ENCODE data around the gene MAGI2. TPM values are rescaled to one million over a fixed set of nuclear protein-coding genes. Genes with fewer than 3 reads are reported as not detected.

Gene MAGI2
- total RNA-seq, 3 donors from 2014 or later (not counting 1 experiment from before 2014, with no cell fraction given): 0.09 to 0.48 (median 0.27) TPM

DNA sequence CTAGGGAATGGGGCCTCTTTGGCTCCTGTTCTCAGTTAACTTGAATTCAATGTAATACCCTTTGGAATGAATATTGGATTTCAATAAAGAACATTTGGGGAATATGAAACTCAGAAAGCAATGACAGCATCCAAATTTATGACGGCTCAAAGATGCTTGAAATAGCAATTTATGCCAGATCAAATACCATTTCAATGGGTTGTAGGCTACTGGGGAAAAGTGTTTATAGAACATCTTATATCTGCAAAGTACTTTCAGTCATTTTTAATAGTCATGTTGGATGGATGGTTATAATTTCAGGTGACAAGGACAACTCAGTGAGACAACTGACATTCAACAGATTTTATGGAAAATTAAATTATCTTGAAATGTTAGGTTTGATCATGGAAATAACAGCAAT is 882.2 kb downstream of the MAGI2 start:
- no peak overlapping the region for H3K27ac Mint-ChIP-seq
- intact Hi-C loops (cut with micrococcal nuclease): no loop called here
- H3K9me3 Mint-ChIP-seq: no peaks in the 10 kb centered on the region
- Histone ChIP-seq H3K9me3 (ENCODE audit: control insufficient read depth, insufficient read depth, low read length) (no peaks in the 10 kb centered on the region), H3K27ac (ENCODE audit: low read length) (no peak overlapping the region), H3K4me1 (ENCODE audit: control insufficient read depth, insufficient read depth, low read length) (no peaks in the 10 kb centered on the region), H3K4me3 (ENCODE audit: low read length) (no peak overlapping the region), H3K27me3 (ENCODE audit: control insufficient read depth, insufficient read depth, low read length) (no peaks in the 10 kb centered on the region), H3K36me3 (ENCODE audit: control insufficient read depth, insufficient read depth, low read length) (no peaks in the 10 kb centered on the region)
- TF ChIP-seq, protein P1, sequence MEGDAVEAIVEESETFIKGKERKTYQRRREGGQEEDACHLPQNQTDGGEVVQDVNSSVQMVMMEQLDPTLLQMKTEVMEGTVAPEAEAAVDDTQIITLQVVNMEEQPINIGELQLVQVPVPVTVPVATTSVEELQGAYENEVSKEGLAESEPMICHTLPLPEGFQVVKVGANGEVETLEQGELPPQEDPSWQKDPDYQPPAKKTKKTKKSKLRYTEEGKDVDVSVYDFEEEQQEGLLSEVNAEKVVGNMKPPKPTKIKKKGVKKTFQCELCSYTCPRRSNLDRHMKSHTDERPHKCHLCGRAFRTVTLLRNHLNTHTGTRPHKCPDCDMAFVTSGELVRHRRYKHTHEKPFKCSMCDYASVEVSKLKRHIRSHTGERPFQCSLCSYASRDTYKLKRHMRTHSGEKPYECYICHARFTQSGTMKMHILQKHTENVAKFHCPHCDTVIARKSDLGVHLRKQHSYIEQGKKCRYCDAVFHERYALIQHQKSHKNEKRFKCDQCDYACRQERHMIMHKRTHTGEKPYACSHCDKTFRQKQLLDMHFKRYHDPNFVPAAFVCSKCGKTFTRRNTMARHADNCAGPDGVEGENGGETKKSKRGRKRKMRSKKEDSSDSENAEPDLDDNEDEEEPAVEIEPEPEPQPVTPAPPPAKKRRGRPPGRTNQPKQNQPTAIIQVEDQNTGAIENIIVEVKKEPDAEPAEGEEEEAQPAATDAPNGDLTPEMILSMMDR (IDR thresholded peaks at IDR 0.05): no peak
- no peaks in the 10 kb centered on the region for H3K36me3 Mint-ChIP-seq
- no peaks in the 10 kb centered on the region for H3K4me1 Mint-ChIP-seq
- 100% methylated on average over 1 of the region's 1 CpG for WGBS (ENCODE audit: insufficient coverage)
- no peaks in the 10 kb centered on the region for H3K27me3 Mint-ChIP-seq (ENCODE audit: low read depth in 2 of 2)
- ATAC-seq (no peak), DNase-seq (no peak)
- no peak overlapping the region for H3K4me3 Mint-ChIP-seq

DNA sequence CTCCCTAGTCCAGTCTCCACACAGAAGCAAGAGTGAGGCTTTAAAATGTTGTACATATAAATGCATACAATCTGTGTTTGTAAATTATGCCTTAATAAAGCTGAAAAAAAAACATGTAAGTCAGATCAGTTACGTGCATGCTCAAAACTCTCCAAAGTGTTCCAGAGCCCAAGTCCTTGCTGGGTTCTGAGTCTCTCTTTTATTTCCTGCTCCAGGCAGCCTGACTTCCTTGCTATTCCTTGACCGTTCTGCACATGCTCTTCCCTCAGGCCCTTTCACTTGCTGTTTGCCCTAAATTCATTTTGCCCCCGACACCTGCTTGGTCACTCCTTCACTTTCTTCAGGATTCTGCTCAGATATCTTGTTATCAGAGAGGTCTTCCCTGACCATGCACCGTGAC is 884.8 kb downstream of the MAGI2 start:
- Mint-ChIP-seq H3K36me3 (no peaks in the 10 kb centered on the region), H3K9me3 (peaks cover 3 to 4% of the 10 kb centered on the region in 2 donors), H3K4me1 (no peaks in the 10 kb centered on the region), H3K27ac (no peak overlapping the region), H3K4me3 (no peak overlapping the region), H3K27me3 (ENCODE audit: low read depth in 2 of 2) (no peaks in the 10 kb centered on the region)
- Histone ChIP-seq H3K4me1 (ENCODE audit: control insufficient read depth, insufficient read depth, low read length) (no peaks in the 10 kb centered on the region), H3K4me3 (ENCODE audit: low read length) (no peak overlapping the region), H3K27me3 (ENCODE audit: control insufficient read depth, insufficient read depth, low read length) (no peaks in the 10 kb centered on the region), H3K27ac (ENCODE audit: low read length) (no peak overlapping the region), H3K9me3 (ENCODE audit: control insufficient read depth, insufficient read depth, low read length) (peaks cover 3% of the 10 kb centered on the region), H3K36me3 (ENCODE audit: control insufficient read depth, insufficient read depth, low read length) (no peaks in the 10 kb centered on the region)
- no peak for ATAC-seq
- intact Hi-C loops (cut with micrococcal nuclease): no loop called here
- TF ChIP-seq, protein P1 (IDR thresholded peaks at IDR 0.05): no peak
- 96% methylated on average over 4 of the region's 4 CpGs for WGBS (ENCODE audit: insufficient coverage)
- no peak for DNase-seq

DNA sequence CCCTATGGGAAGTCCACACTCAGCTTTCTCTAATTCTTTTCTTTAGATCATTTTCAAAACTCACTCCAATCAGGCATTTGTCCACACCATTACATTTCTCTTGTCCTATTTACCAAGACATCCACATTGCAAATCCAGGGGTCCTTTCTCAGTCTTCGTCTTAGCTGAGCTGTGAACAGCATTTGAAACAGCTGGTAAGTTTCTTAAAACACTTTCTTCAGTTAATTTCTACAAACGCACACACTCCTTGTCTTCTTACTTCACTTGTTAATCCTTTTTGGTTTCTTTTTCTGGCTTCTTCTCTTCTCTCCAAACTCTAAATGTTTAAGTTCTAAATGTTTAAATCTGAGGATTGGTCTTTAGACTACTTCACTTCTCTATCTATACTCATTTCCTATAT is 885.6 kb downstream of the MAGI2 start:
- Histone ChIP-seq H3K4me1 (ENCODE audit: control insufficient read depth, insufficient read depth, low read length) (no peaks in the 10 kb centered on the region), H3K27ac (ENCODE audit: low read length) (no peak overlapping the region), H3K36me3 (ENCODE audit: control insufficient read depth, insufficient read depth, low read length) (no peaks in the 10 kb centered on the region), H3K27me3 (ENCODE audit: control insufficient read depth, insufficient read depth, low read length) (no peaks in the 10 kb centered on the region), H3K4me3 (ENCODE audit: low read length) (no peak overlapping the region), H3K9me3 (ENCODE audit: control insufficient read depth, insufficient read depth, low read length) (peaks cover 3% of the 10 kb centered on the region)
- intact Hi-C loops (cut with micrococcal nuclease): no loop called here
- no peak for DNase-seq
- Mint-ChIP-seq H3K9me3 (peaks cover 3 to 4% of the 10 kb centered on the region in 2 donors), H3K27me3 (ENCODE audit: low read depth in 2 of 2) (no peaks in the 10 kb centered on the region), H3K4me1 (no peaks in the 10 kb centered on the region), H3K36me3 (no peaks in the 10 kb centered on the region), H3K27ac (no peak overlapping the region), H3K4me3 (no peak overlapping the region)
- ATAC-seq: no peak
- TF ChIP-seq, protein P1 (IDR thresholded peaks at IDR 0.05): no peak
- WGBS (ENCODE audit: insufficient coverage): 73% methylated on average over 2 of the region's 2 CpGs

DNA sequence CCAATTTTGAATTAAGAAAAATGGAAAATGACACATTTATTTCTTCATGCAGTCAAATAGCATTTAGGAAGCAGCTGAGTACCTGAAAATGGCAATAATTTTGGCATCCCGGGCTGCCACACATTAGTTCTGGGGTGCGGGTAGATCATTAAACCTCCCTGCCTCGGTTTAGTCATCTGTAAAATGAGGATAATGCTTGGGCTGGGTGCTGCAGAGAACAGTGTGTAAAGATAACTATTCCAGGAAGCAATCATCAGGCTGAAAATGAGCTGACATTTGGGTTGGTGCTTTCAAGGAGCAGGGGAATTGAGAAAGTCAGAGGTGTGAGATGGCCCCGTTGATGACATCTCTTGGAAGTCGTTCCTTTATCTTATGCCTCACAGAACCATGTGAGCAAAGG is 887.7 kb downstream of the MAGI2 start:
- Histone ChIP-seq H3K27me3 (ENCODE audit: control insufficient read depth, insufficient read depth, low read length) (no peaks in the 10 kb centered on the region), H3K36me3 (ENCODE audit: control insufficient read depth, insufficient read depth, low read length) (no peaks in the 10 kb centered on the region), H3K4me3 (ENCODE audit: low read length) (no peak overlapping the region), H3K27ac (ENCODE audit: low read length) (no peak overlapping the region), H3K4me1 (ENCODE audit: control insufficient read depth, insufficient read depth, low read length) (no peaks in the 10 kb centered on the region), H3K9me3 (ENCODE audit: control insufficient read depth, insufficient read depth, low read length) (peaks cover 3% of the 10 kb centered on the region)
- Mint-ChIP-seq H3K9me3 (peaks cover 5 to 8% of the 10 kb centered on the region in 2 donors), H3K4me3 (no peak overlapping the region), H3K27me3 (ENCODE audit: low read depth in 2 of 2) (no peaks in the 10 kb centered on the region), H3K4me1 (peaks cover 0 to 5% of the 10 kb centered on the region in 2 donors), H3K36me3 (no peaks in the 10 kb centered on the region), H3K27ac (no peak overlapping the region)
- intact Hi-C loops (cut with micrococcal nuclease): no loop called here
- DNase-seq (no peak), ATAC-seq (no peak)
- 70% methylated on average over 5 of the region's 5 CpGs for WGBS (ENCODE audit: insufficient coverage)
- TF ChIP-seq, protein P1 (IDR thresholded peaks at IDR 0.05): no peak

Measured in natural killer cell (primary cell).